K562 (cell line): ENCODE data around the gene HSPA4. TPM values are rescaled to one million over a fixed set of nuclear protein-coding genes. Genes with fewer than 3 reads are reported as not detected.
A peak's percentile ranks its signal among the peaks of the same experiment; 100 is the strongest.

Experiments used
- CBFA2T2 ChIP-seq: fragments of 450-650 bp; conservative IDR thresholded peaks from 2 replicates; pipeline ENCODE4 v1.6.1; 2017; ENCODE audit warnings: mild to moderate bottlenecking
- COPS2 ChIP-seq: fragments of 450-650 bp; conservative IDR thresholded peaks from 2 replicates; pipeline ENCODE4 v1.6.1; 2016; ENCODE audit warnings: mild to moderate bottlenecking, moderate library complexity
- CREB1 ChIP-seq, 2 experiments: sonication (generic) in 1 of 2; formaldehyde crosslinking in 1 of 2; IDR thresholded peaks; 2 replicates each; pipeline versions ENCODE4 v1.6.1 to v1.8.0; 2012 to 2022; ENCODE audit warnings: inconsistent platforms in 1 of 2, mild to moderate bottlenecking in 1 of 2, missing genetic modification reagents in 1 of 2, moderate library complexity in 1 of 2
- FOXJ2 ChIP-seq: fragments of 200-800 bp; sonication (Bioruptor generic); IDR thresholded peaks from 2 replicates; pipeline ENCODE4 v1.6.1; 2016; ENCODE audit warnings: missing genetic modification characterization, missing compliant biosample characterization
- HCFC1 ChIP-seq: IDR thresholded peaks from 2 replicates; pipeline ENCODE4 v1.6.1; 2012; ENCODE audit warnings: low read depth, low read length, improper control_type of control experiment
- KLF1 ChIP-seq: fragments of 450-650 bp; IDR thresholded peaks from 2 replicates; pipeline ENCODE4 v1.6.1; 2016; ENCODE audit warnings: missing genetic modification characterization, missing compliant biosample characterization
- RBM22 ChIP-seq: fragments of 200-400 bp; formaldehyde crosslinking; IDR thresholded peaks from 2 replicates; pipeline ENCODE4 v1.6.1; 2018; ENCODE audit warnings: low read length, low read depth; ENCODE audit not compliant: poor library complexity, severe bottlenecking
- SIX5 ChIP-seq, 2 experiments: IDR thresholded peaks; 2 replicates each; pipeline ENCODE4 v1.6.1; 2011; ENCODE audit warnings: low read length in 2 of 2, borderline replicate concordance in 1 of 2, low read depth in 1 of 2, mild to moderate bottlenecking in 1 of 2, moderate library complexity in 1 of 2; ENCODE audit not compliant: insufficient read depth in 1 of 2
- TAF15 ChIP-seq: fragments of 200-400 bp; formaldehyde crosslinking; IDR thresholded peaks from 2 replicates; pipeline ENCODE4 v1.6.1; 2017; ENCODE audit warnings: mild to moderate bottlenecking, low read depth, low read length, moderate library complexity
- TRIM24 ChIP-seq, 2 experiments: fragments of 450-650 bp; IDR thresholded peaks; 2 replicates each; pipeline ENCODE4 v1.6.1; 2016
- ZBTB12 ChIP-seq: fragments of 250-450 bp; sonication (Bioruptor Pico); IDR thresholded peaks from 2 replicates; pipeline ENCODE4 v1.4.0; 2020
- ZNF121 ChIP-seq: sonication (generic); formaldehyde crosslinking; conservative IDR thresholded peaks from 2 replicates; pipeline ENCODE4 v1.8.0; 2022; ENCODE audit warnings: missing genetic modification reagents
- ZNF347 ChIP-seq: fragments of 450-650 bp; formaldehyde crosslinking; IDR thresholded peaks from 2 replicates; pipeline ENCODE4 v1.4.0; 2020; ENCODE audit warnings: low read depth, mild to moderate bottlenecking, moderate library complexity
- ZNF668 ChIP-seq: fragments of 250-450 bp; sonication (Bioruptor Pico); IDR thresholded peaks from 2 replicates; pipeline ENCODE4 v1.8.0; 2022; ENCODE audit warnings: mild to moderate bottlenecking, inconsistent platforms
- polyA plus RNA-seq, 8 experiments: library from polyadenylated mRNA; depleted of rRNA in 4 of 8; stranded (reverse) in 5 of 8; unstranded in 3 of 8; fragments of >200 nt; fragmentation: Nextera tagmentation in 2 of 8; fragmentation: Illumina TruSeq in 1 of 8; extraction: Ambion mirVana in 2 of 8; extraction: Trizol in 1 of 8; gene quantifications; 2 replicates each; pipeline versions ENCODE4 v1.2.1 to v1.2.3, GENCODE V29; 2011 to 2014; ENCODE audit warnings: inconsistent platforms in 1 of 8, missing spikeins in 1 of 8
- total RNA-seq, 7 experiments: library from RNA; depleted of rRNA in 6 of 7; stranded (reverse); fragments of >200 nt in 6 of 7; fragmentation: Illumina TruSeq in 2 of 7; extraction: Trizol in 2 of 7; gene quantifications; 2 replicates each; pipeline versions ENCODE4 v1.2.1 to v1.2.3, GENCODE V29; 2011 to 2021; ENCODE audit warnings: low replicate concordance in 1 of 7
- TF ChIP-seq, protein P1 (sequence below): fragments of 250-450 bp; sonication (Bioruptor Pico); IDR thresholded peaks from 2 replicates; pipeline ENCODE4 v1.5.0; 2021; ENCODE audit warnings: mild to moderate bottlenecking, borderline replicate concordance
- TF ChIP-seq, protein P2 (sequence below): IDR thresholded peaks from 3 replicates; pipeline ENCODE4 v1.6.1; 2011; ENCODE audit warnings: borderline replicate concordance, mild to moderate bottlenecking; ENCODE audit not compliant: insufficient read length, insufficient read depth
- TF ChIP-seq, protein P3 (sequence below): sonication (generic); formaldehyde crosslinking; IDR thresholded peaks from 2 replicates; pipeline ENCODE4 v1.8.0; 2022; ENCODE audit warnings: mild to moderate bottlenecking, missing genetic modification reagents
- TF ChIP-seq, protein P4 (sequence below): fragments of 450-650 bp; formaldehyde crosslinking; IDR thresholded peaks from 2 replicates; pipeline ENCODE4 v1.4.0; 2020; ENCODE audit warnings: mild to moderate bottlenecking, moderate library complexity

Gene HSPA4
- total and polyA plus RNA-seq, 9 of the 15 experiments (the other 6 are each of a cell fraction or from before 2014, with no cell fraction given) = 90.3 to 286 (median 148) TPM

- TF ChIP-seq CREB1 (IDR thresholded peaks at IDR 0.05) (no peak), CREB1 (CRISPR knock-in tag; IDR thresholded peaks at IDR 0.05) (no peak), RBM22 (no peak), TRIM24 (IDR thresholded peaks at IDR 0.05) (no peak), KLF1 (no peak), ZNF347 (CRISPR knock-in tag) (no peak), TAF15 (no peak), ZNF668 (CRISPR knock-in tag) (0 out of 2 replicates have a peak, but pooled peaks have one; percentile 9), FOXJ2 (tag) (no peak), ZBTB12 (no peak), HCFC1 (no peak), COPS2 (no peak), SIX5 (IDR thresholded peaks at IDR 0.05; ENCODE audit: borderline replicate concordance in 1 of 2, insufficient read depth in 1 of 2, low read depth in 1 of 2, low read length in 2 of 2) (no peak), ZNF121 (no peak), CBFA2T2 (0 out of 2 replicates have a peak, but pooled peaks have one; percentile 10)
- TF ChIP-seq, protein P1, sequence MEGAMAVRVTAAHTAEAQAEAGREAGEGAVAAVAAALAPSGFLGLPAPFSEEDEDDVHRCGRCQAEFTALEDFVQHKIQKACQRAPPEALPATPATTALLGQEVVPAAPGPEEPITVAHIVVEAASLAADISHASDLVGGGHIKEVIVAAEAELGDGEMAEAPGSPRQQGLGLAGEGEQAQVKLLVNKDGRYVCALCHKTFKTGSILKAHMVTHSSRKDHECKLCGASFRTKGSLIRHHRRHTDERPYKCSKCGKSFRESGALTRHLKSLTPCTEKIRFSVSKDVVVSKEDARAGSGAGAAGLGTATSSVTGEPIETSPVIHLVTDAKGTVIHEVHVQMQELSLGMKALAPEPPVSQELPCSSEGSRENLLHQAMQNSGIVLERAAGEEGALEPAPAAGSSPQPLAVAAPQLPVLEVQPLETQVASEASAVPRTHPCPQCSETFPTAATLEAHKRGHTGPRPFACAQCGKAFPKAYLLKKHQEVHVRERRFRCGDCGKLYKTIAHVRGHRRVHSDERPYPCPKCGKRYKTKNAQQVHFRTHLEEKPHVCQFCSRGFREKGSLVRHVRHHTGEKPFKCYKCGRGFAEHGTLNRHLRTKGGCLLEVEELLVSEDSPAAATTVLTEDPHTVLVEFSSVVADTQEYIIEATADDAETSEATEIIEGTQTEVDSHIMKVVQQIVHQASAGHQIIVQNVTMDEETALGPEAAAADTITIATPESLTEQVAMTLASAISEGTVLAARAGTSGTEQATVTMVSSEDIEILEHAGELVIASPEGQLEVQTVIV (CRISPR knock-in tag) = no peak
- TF ChIP-seq, protein P2, sequence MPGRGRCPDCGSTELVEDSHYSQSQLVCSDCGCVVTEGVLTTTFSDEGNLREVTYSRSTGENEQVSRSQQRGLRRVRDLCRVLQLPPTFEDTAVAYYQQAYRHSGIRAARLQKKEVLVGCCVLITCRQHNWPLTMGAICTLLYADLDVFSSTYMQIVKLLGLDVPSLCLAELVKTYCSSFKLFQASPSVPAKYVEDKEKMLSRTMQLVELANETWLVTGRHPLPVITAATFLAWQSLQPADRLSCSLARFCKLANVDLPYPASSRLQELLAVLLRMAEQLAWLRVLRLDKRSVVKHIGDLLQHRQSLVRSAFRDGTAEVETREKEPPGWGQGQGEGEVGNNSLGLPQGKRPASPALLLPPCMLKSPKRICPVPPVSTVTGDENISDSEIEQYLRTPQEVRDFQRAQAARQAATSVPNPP = no peak
- TF ChIP-seq, protein P3, sequence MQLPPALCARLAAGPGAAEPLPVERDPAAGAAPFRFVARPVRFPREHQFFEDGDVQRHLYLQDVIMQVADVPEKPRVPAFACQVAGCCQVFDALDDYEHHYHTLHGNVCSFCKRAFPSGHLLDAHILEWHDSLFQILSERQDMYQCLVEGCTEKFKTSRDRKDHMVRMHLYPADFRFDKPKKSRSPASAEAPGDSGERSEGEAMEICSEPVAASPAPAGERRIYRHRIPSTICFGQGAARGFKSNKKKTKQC (CRISPR knock-in tag) = no peak
- TF ChIP-seq, protein P4, sequence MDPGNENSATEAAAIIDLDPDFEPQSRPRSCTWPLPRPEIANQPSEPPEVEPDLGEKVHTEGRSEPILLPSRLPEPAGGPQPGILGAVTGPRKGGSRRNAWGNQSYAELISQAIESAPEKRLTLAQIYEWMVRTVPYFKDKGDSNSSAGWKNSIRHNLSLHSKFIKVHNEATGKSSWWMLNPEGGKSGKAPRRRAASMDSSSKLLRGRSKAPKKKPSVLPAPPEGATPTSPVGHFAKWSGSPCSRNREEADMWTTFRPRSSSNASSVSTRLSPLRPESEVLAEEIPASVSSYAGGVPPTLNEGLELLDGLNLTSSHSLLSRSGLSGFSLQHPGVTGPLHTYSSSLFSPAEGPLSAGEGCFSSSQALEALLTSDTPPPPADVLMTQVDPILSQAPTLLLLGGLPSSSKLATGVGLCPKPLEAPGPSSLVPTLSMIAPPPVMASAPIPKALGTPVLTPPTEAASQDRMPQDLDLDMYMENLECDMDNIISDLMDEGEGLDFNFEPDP (CRISPR knock-in tag) = no peak
These were observed 18.7 kb upstream of the HSPA4 start (continued) for GRCh38 chr5:133032852-133033742.
